H9 (cell line): ENCODE measurements around the gene HS1BP3. TPM values are rescaled to one million over a fixed set of nuclear protein-coding genes. Genes with fewer than 3 reads are reported as not detected.

Source experiments
- DNase-seq: peaks from one replicate; pipeline ENCODE4 v3.0.0-alpha.2; 2017
- H2AFZ ChIP-seq: one replicate; pipeline ENCODE4 v1.6.1; 2013; ENCODE audit warnings: mild to moderate bottlenecking, low read length, control low read depth, moderate library complexity
- H2AK5ac ChIP-seq: 2 replicates; pipeline ENCODE4 v1.6.1; 2013; ENCODE audit warnings: low read length, control low read depth, mixed read lengths; ENCODE audit not compliant: insufficient read length
- H2BK120ac ChIP-seq: one replicate; pipeline ENCODE4 v1.6.1; 2013; ENCODE audit warnings: low read depth, mild to moderate bottlenecking, low read length, control low read depth, inconsistent platforms; ENCODE audit not compliant: poor library complexity, severe bottlenecking
- H2BK12ac ChIP-seq: 2 replicates; pipeline ENCODE4 v1.6.1; 2013; ENCODE audit warnings: low read length, control low read depth, mixed read lengths, low read depth; ENCODE audit not compliant: insufficient read length
- H2BK15ac ChIP-seq: 2 replicates; pipeline ENCODE4 v1.6.1; 2013; ENCODE audit warnings: low read depth, low read length, control low read depth
- H2BK20ac ChIP-seq: one replicate; pipeline ENCODE4 v1.6.1; 2013; ENCODE audit warnings: low read depth, mild to moderate bottlenecking, low read length, control low read depth, inconsistent platforms; ENCODE audit not compliant: poor library complexity, severe bottlenecking
- H2BK5ac ChIP-seq: 2 replicates; pipeline ENCODE4 v1.6.1; 2013; ENCODE audit warnings: low read length, control low read depth, mixed read lengths; ENCODE audit not compliant: insufficient read length
- H3K14ac ChIP-seq: 2 replicates; pipeline ENCODE4 v1.6.1; 2013; ENCODE audit warnings: low read length, control low read depth; ENCODE audit not compliant: insufficient read depth
- H3K18ac ChIP-seq: 2 replicates; pipeline ENCODE4 v1.6.1; 2013; ENCODE audit warnings: low read depth, mild to moderate bottlenecking, mixed read lengths, low read length, control low read depth; ENCODE audit not compliant: insufficient read length
- H3K23ac ChIP-seq: 2 replicates; pipeline ENCODE4 v1.6.1; 2013; ENCODE audit warnings: low read length, control low read depth, mixed read lengths, low read depth; ENCODE audit not compliant: insufficient read length
- H3K23me2 ChIP-seq: 2 replicates; pipeline ENCODE4 v1.6.1; 2013; ENCODE audit warnings: low read depth, mild to moderate bottlenecking, mixed read lengths, low read length, control low read depth; ENCODE audit not compliant: insufficient read length, poor library complexity, severe bottlenecking
- H3K27ac ChIP-seq: 2 replicates; pipeline ENCODE4 v1.5.1; 2013; ENCODE audit warnings: low read length, control low read depth, mixed read lengths, low read depth; ENCODE audit not compliant: insufficient read length
- H3K27me3 ChIP-seq: 2 replicates; pipeline ENCODE4 v1.6.1; 2013; ENCODE audit warnings: low read length, control low read depth, inconsistent platforms; ENCODE audit not compliant: insufficient read depth
- H3K4ac ChIP-seq: 2 replicates; pipeline ENCODE4 v1.6.1; 2013; ENCODE audit warnings: low read depth, mild to moderate bottlenecking, control low read depth, inconsistent platforms, low read length, moderate library complexity
- H3K4me1 ChIP-seq: 2 replicates; pipeline ENCODE4 v1.6.1; 2013; ENCODE audit warnings: low read length, control low read depth, inconsistent platforms; ENCODE audit not compliant: insufficient read depth
- H3K4me2 ChIP-seq: 2 replicates; pipeline ENCODE4 v1.6.1; 2013; ENCODE audit warnings: low read length, control low read depth, mixed read lengths; ENCODE audit not compliant: insufficient read length, insufficient read depth
- H3K56ac ChIP-seq: 2 replicates; pipeline ENCODE4 v1.6.1; 2013; ENCODE audit warnings: low read depth, mild to moderate bottlenecking, mixed read lengths, low read length, control low read depth; ENCODE audit not compliant: insufficient read length
- H3K79me1 ChIP-seq: 2 replicates; pipeline ENCODE4 v1.6.1; 2013; ENCODE audit warnings: low read depth, mild to moderate bottlenecking, moderate library complexity, low read length, control low read depth, inconsistent platforms; ENCODE audit not compliant: insufficient read depth, poor library complexity, severe bottlenecking
- H3K79me2 ChIP-seq: 2 replicates; pipeline ENCODE4 v1.6.1; 2013; ENCODE audit warnings: low read length, control low read depth, inconsistent platforms; ENCODE audit not compliant: insufficient read depth
- H3K9ac ChIP-seq: 2 replicates; pipeline ENCODE4 v1.6.1; 2013; ENCODE audit warnings: low read length, control low read depth, mixed read lengths; ENCODE audit not compliant: insufficient read length; ENCODE audit errors: extremely low read depth
- H3K9me3 ChIP-seq: one replicate; pipeline ENCODE4 v1.6.1; 2013; ENCODE audit warnings: low read depth, low read length, inconsistent platforms; ENCODE audit not compliant: control insufficient read depth
- H3T11ph ChIP-seq: one replicate; pipeline ENCODE4 v1.6.1; 2013; ENCODE audit warnings: mild to moderate bottlenecking, low read length, control low read depth, inconsistent platforms
- H4K20me1 ChIP-seq: one replicate; pipeline ENCODE4 v1.6.1; 2013; ENCODE audit not compliant: control insufficient read depth, insufficient read length, insufficient read depth
- H4K5ac ChIP-seq: 2 replicates; pipeline ENCODE4 v1.6.1; 2013; ENCODE audit warnings: low read depth, mild to moderate bottlenecking, mixed read lengths, low read length, control low read depth; ENCODE audit not compliant: insufficient read length
- H4K8ac ChIP-seq: replicated peaks from 2 replicates; pipeline ENCODE4 v1.6.1; 2013; ENCODE audit warnings: low read length, control low read depth, mixed read lengths, low read depth; ENCODE audit not compliant: insufficient read length
- H4K91ac ChIP-seq: 2 replicates; pipeline ENCODE4 v1.6.1; 2013; ENCODE audit warnings: low read depth, mild to moderate bottlenecking, moderate library complexity, mixed read lengths, low read length, control low read depth; ENCODE audit not compliant: insufficient read length
- H3K27ac Mint-ChIP-seq, 3 experiments: 2 replicates in 2 of 3; 3 replicates in 1 of 3; pipeline ENCODE4 v1.8.0; 2020 to 2021; ENCODE audit warnings: mixed read lengths in 3 of 3, mild to moderate bottlenecking in 1 of 3, moderate library complexity in 1 of 3
- H3K27me3 Mint-ChIP-seq: 2 replicates; pipeline ENCODE4 v1.8.0; 2021; ENCODE audit warnings: low read depth, mild to moderate bottlenecking, moderate library complexity, mixed read lengths
- H3K36me3 Mint-ChIP-seq, 3 experiments: 2 replicates in 2 of 3; 3 replicates in 1 of 3; pipeline ENCODE4 v1.8.0; 2020 to 2021; ENCODE audit warnings: low read depth in 3 of 3, mixed read lengths in 3 of 3; ENCODE audit not compliant: insufficient read depth in 1 of 3
- H3K4me1 Mint-ChIP-seq, 2 experiments: 2 replicates each; pipeline ENCODE4 v1.8.0; 2020; ENCODE audit warnings: mixed read lengths in 2 of 2
- H3K4me3 Mint-ChIP-seq, 2 experiments: 2 replicates in 1 of 2; 3 replicates in 1 of 2; pipeline ENCODE4 v1.8.0; 2020 to 2021; ENCODE audit warnings: mild to moderate bottlenecking in 2 of 2, mixed read lengths in 2 of 2, moderate library complexity in 1 of 2
- H3K9me3 Mint-ChIP-seq, 2 experiments: 2 replicates in 1 of 2; 3 replicates in 1 of 2; pipeline ENCODE4 v1.8.0; 2020; ENCODE audit warnings: mild to moderate bottlenecking in 2 of 2, mixed read lengths in 2 of 2, moderate library complexity in 1 of 2
- CTCF ChIP-seq: fragments of 200-600 bp; sonication (generic); conservative IDR thresholded peaks from 3 replicates; pipeline ENCODE4 v1.8.0; 2021; ENCODE audit warnings: antibody characterized with exemption, mild to moderate bottlenecking
- WGBS: extraction: QIAGEN DNeasy Blood & Tissue Kit; methylation state at CpG from one replicate; pipeline ENCODE4 v1.1.7; 2013; ENCODE audit warnings: missing lambda C conversion rate, low lambda C conversion rate, mixed read lengths; ENCODE audit not compliant: insufficient read length; ENCODE audit errors: extremely low coverage; 5-methylcytosine and 5-hydroxymethylcytosine counted together
- total RNA-seq: library from RNA; stranded (reverse); gene quantifications from 2 replicates; pipeline ENCODE4 v1.2.1, GENCODE V29; 2021

The HS1BP3 gene
- total RNA-seq, 1 experiment from 2014 or later = 11.1 TPM

- H3K27ac ChIP-seq = no peak overlapping the region
- H4K20me1 ChIP-seq = no peaks in the 10 kb centered on the region
- H2AK5ac ChIP-seq = no peak overlapping the region
- no peaks in the 10 kb centered on the region; the same call in 1 of the 2 replicates for H3K27me3 Mint-ChIP-seq
- no peak overlapping the region for H4K8ac ChIP-seq
- H2BK5ac ChIP-seq = no peak overlapping the region
- no peak overlapping the region for H3K4me3 Mint-ChIP-seq
- H3K36me3 Mint-ChIP-seq = no peaks in the 10 kb centered on the region; a peak in 1 of 7 replicates
- no peak overlapping the region for H2BK12ac ChIP-seq
- no peak overlapping the region for H2BK15ac ChIP-seq
- no peaks in the 10 kb centered on the region for H3K79me2 ChIP-seq
- no CpG with 5 or more reads among the region's 6 CpGs for WGBS
- no peaks in the 10 kb centered on the region; the same call in 1 of the 2 replicates for H3K4me1 ChIP-seq
- H4K5ac ChIP-seq = no peak overlapping the region
- no peak overlapping the region for H3K4me2 ChIP-seq
- H3K79me1 ChIP-seq = no peaks in the 10 kb centered on the region
- no peak overlapping the region for H2BK120ac ChIP-seq
- H3K23ac ChIP-seq = no peak overlapping the region
- no peak overlapping the region for H3K14ac ChIP-seq
- no peak overlapping the region for H3T11ph ChIP-seq
- no peak overlapping the region for H3K56ac ChIP-seq
- no peak for TF ChIP-seq CTCF
- H3K23me2 ChIP-seq = no peaks in the 10 kb centered on the region
- no peaks in the 10 kb centered on the region for H3K9me3 Mint-ChIP-seq
- no peak overlapping the region for H3K18ac ChIP-seq
- H4K91ac ChIP-seq = no peak overlapping the region
- no peak for DNase-seq
- no peaks in the 10 kb centered on the region for H3K27me3 ChIP-seq
- H3K4ac ChIP-seq = no peak overlapping the region
- peak overlapping the region in 1 of 3 experiments; percentile 12; a peak in 2 of 7 replicates for H3K27ac Mint-ChIP-seq
- H3K9ac ChIP-seq = no peak overlapping the region
- H3K9me3 ChIP-seq = no peaks in the 10 kb centered on the region
- no peak overlapping the region for H2AFZ ChIP-seq
- H2BK20ac ChIP-seq = no peak overlapping the region
- H3K4me1 Mint-ChIP-seq = peaks cover 30 to 38% of the 10 kb centered on the region in 2 experiments
Measured at GRCh38 chr2:20629181-20629580, 21.7 kb downstream of the HS1BP3 start.
